Colonic mucosa (tissue), 4 donors: ENCODE measurements around the gene MFAP1. TPM values are rescaled to one million over a fixed set of nuclear protein-coding genes. Genes with fewer than 3 reads are reported as not detected.

Experiments
- DNase-seq: peaks from one replicate; pipeline ENCODE4 v3.0.0-alpha.2; 2020
- H3K27ac ChIP-seq: fragments of 200-600 bp; one replicate; pipeline ENCODE4 v1.8.0; 2021
- H3K27me3 ChIP-seq: fragments of 200-600 bp; one replicate; pipeline ENCODE4 v1.8.0; 2021
- H3K36me3 ChIP-seq: fragments of 200-600 bp; one replicate; pipeline ENCODE4 v1.8.0; 2021
- H3K4me1 ChIP-seq: fragments of 200-600 bp; one replicate; pipeline ENCODE4 v1.8.0; 2021; ENCODE audit warnings: mild to moderate bottlenecking
- H3K4me3 ChIP-seq: fragments of 200-600 bp; one replicate; pipeline ENCODE4 v1.8.0; 2021
- H3K9ac ChIP-seq, 2 donors: one replicate each; pipeline ENCODE4 v1.7.0; 2013; ENCODE audit warnings: control low read depth in 2 of 2, low read depth in 2 of 2, low read length in 2 of 2
- H3K9me3 ChIP-seq: fragments of 200-600 bp; one replicate; pipeline ENCODE4 v1.8.0; 2021
- CTCF ChIP-seq: fragments of 200-600 bp; IDR thresholded peaks from one replicate; pipeline ENCODE4 v1.8.0; 2022; ENCODE audit warnings: antibody characterized with exemption, mild to moderate bottlenecking
- intact Hi-C: fragments of 100-400 bp; cut with DNase I; formaldehyde crosslinking; loops from one replicate; pipeline ENCODE4 v1.14.1; 2022
- total RNA-seq, 2 donors: library from RNA; stranded (reverse); fragmentation: NEBNext Ultra II Directional in 1 of 2; extraction: Animal tissue kit (Norgen Biotek cat#: 25700) in 1 of 2; gene quantifications; one replicate each; pipeline ENCODE4 v1.2.1, GENCODE V29; 2021
- donor health status: healthy.
- donor health status: DM: no; HTN: no; CAD: no.
- donor health status: DM: no; HTN: no; CAD: no.

Gene MFAP1
- total RNA-seq, 2 donors from 2014 or later = 20.7 to 27.8 TPM

DNA sequence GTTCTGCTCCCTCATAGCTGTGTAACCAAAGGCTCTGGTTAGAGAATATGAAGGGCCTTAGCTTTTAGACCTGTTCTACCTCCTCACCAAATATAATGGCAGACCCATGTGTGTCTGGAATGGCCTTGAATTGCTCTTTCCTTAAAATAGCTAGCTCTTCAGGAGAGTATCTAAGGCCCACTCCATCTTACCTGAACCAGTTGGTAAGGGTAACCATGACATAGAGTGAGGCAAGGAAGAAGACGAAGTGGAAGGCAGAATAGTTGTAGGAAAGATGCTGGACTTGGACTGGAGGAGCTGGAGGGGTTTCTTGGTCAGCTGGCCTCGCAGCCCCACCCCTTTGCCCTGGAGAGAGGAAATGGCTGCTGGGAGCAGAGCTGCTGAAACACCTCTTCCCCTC lies 29.3 kb downstream of the MFAP1 start:
- no peaks in the 10 kb centered on the region for H3K27me3 ChIP-seq
- no peak for TF ChIP-seq CTCF
- H3K9ac ChIP-seq = no peak overlapping the region
- H3K36me3 ChIP-seq = peaks cover 8% of the 10 kb centered on the region
- intact Hi-C loops = loop anchor here (10.0 kb wide), 1 partner anchor 920 kb away; the partner anchor contains the start of genes B2M and PATL2
- no peak for DNase-seq
- no peaks in the 10 kb centered on the region for H3K9me3 ChIP-seq
- H3K4me1 ChIP-seq = peaks cover 32% of the 10 kb centered on the region
- H3K27ac ChIP-seq = peak overlapping the region; percentile 14
- H3K4me3 ChIP-seq = no peak overlapping the region

DNA sequence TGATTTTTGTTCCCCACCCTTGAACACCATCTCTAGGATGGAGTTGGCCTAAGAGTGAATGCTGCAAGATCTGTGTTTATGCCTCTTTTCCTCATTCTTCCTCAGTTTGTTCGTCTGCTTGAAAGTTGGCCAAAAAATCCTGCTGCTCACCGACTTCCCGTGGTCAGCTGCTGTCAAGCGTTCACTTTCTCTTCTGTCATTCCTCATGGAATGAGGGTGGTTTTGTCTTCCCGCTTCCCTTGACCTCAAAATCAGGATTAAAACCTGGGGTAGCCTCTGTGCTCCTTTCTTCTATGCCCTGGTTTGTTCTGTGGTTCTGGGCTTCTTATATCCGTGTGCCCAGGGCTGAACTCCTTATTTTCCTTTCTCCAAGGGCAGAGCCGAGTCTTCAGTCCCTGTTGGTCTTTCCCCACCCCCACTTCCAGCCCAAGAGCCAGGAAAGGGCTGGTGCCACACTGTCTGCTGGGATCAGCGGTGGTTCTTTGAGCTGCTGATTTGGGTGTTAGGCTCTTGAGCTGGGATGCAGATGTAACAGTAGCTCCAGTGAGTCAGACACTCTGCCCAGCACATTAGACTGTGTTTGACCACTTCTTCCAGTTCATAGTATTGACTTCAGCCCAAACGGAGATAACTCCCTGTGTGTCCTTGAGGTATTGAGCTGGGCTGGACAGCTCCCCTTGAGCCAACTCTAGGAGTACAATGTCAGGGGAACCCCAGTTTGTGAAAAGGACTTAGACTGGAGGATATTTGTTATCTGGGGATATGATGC lies 30.0 kb downstream of the MFAP1 start:
- Histone ChIP-seq H3K27me3 (no peaks in the 10 kb centered on the region), H3K9ac (peak overlapping the region in 1 of 2 donors; percentile 100), H3K27ac (peak overlapping the region; percentile 93), H3K36me3 (peaks cover 8% of the 10 kb centered on the region), H3K4me1 (peaks cover 27% of the 10 kb centered on the region), H3K9me3 (no peaks in the 10 kb centered on the region), H3K4me3 (no peak overlapping the region)
- no peak for TF ChIP-seq CTCF
- intact Hi-C loops = loop anchor here (10.0 kb wide), 1 partner anchor 920 kb away; the partner anchor contains the start of genes B2M and PATL2
- DNase-seq = no peak

GRCh38 chr15:43793647-43794046 lies 30.8 kb downstream of the MFAP1 start:
- Histone ChIP-seq H3K4me3 (peak overlapping the region; percentile 87), H3K27ac (peak overlapping the region; percentile 93), H3K9me3 (no peaks in the 10 kb centered on the region), H3K9ac (peak overlapping the region; percentile 100), H3K36me3 (peaks cover 8% of the 10 kb centered on the region), H3K27me3 (no peaks in the 10 kb centered on the region), H3K4me1 (peaks cover 27% of the 10 kb centered on the region)
- no peak for DNase-seq
- intact Hi-C loops = loop anchor here (10.0 kb wide), 1 partner anchor 921 kb away; the partner anchor contains the start of genes B2M and PATL2
- no peak for TF ChIP-seq CTCF

DNA sequence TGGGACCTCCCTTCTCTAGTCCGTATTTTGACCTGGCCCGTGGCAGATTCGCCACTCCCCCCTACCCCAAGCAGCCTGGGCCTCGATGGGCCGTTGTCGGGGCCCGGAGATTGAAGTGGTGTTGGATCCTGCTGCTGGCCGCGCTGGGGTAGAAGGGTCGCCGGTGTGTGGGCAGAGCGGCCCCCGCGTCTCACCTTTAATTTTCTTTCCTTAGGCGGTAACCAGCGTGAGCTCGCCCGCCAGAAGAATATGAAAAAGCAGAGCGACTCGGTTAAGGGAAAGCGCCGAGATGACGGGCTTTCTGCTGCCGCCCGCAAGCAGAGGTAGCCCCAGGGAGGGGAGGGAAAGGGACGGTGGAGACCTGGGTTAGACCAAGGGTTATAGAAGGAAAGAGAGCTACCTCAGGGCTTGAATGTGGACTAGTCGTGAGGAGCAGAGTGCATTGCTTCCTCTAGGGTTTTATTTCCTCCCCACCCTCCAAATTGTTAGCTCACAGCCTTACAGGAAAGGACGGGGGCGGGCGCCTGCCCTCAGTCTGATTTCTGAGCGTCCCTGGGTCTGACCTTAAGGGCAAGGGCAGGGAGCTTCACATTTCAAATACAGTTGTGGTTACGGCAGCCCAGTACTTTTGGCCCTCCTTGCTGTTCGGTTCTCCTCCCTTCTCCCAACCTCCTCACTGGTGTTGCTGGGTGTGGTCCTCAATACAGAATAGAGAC lies 31.6 kb downstream of the MFAP1 start:
- peaks cover 8% of the 10 kb centered on the region for H3K36me3 ChIP-seq
- no peaks in the 10 kb centered on the region for H3K9me3 ChIP-seq
- peak overlapping the region; percentile 100 for H3K9ac ChIP-seq
- H3K27ac ChIP-seq = peak overlapping the region; percentile 93
- H3K27me3 ChIP-seq = no peaks in the 10 kb centered on the region
- H3K4me3 ChIP-seq = peak overlapping the region; percentile 87
- peak; percentile 63 for DNase-seq
- TF ChIP-seq CTCF = no peak
- intact Hi-C loops = loop anchor here (10.0 kb wide), 1 partner anchor 922 kb away; the partner anchor contains the start of genes B2M and PATL2
- peaks cover 22% of the 10 kb centered on the region for H3K4me1 ChIP-seq

GRCh38 chr15:43791993-43792760 lies 32.3 kb downstream of the MFAP1 start, which contains the start of gene SERF2:
Gene SERF2 (plus strand): TSS chr15:43792320. CDS start chr15:43792377, 57 bp downstream.
- peak within 1 kb of the TSS; percentile 100 for H3K9ac ChIP-seq
- H3K9me3 ChIP-seq = no peaks in the 10 kb centered on the region
- H3K27me3 ChIP-seq = no peaks in the 10 kb centered on the region
- TF ChIP-seq CTCF = no peak
- peak within 1 kb of the TSS; percentile 87 for H3K4me3 ChIP-seq
- H3K27ac ChIP-seq = peak within 1 kb of the TSS; percentile 93
- intact Hi-C loops = loop anchor here (10.0 kb wide), 1 partner anchor 923 kb away; the partner anchor contains the start of genes B2M and PATL2
- H3K36me3 ChIP-seq = peaks cover 8% of the 10 kb centered on the region
- peaks cover 14% of the 10 kb centered on the region for H3K4me1 ChIP-seq
- peak; percentile 100 for DNase-seq
